Right cardiac atrium (tissue), 5 donors: ENCODE data around the gene AFAP1. TPM values are rescaled to one million over a fixed set of nuclear protein-coding genes. Genes with fewer than 3 reads are reported as not detected.

Experiments used
- ATAC-seq, 2 donors: fragments of 200-7000 bp; cut with Tn5 transposase; one replicate each; pipeline versions ENCODE4 v1.8.0 to v1.9.1; 2020; ENCODE audit warnings: moderate library complexity in 2 of 2, mild to moderate bottlenecking in 1 of 2
- DNase-seq, 3 donors: peaks; one replicate each; pipeline ENCODE4 v3.0.0-alpha.2; 2020
- H3K27ac ChIP-seq: one replicate; pipeline ENCODE4 v1.5.1; 2013; ENCODE audit warnings: mild to moderate bottlenecking, low read length, control low read depth, moderate library complexity
- H3K27me3 ChIP-seq: one replicate; pipeline ENCODE4 v1.6.1; 2013; ENCODE audit not compliant: control insufficient read depth, insufficient read depth
- H3K4me1 ChIP-seq: one replicate; pipeline ENCODE4 v1.6.1; 2013; ENCODE audit warnings: low read length; ENCODE audit not compliant: control insufficient read depth, insufficient read depth
- H3K4me3 ChIP-seq: one replicate; pipeline ENCODE4 v1.5.1; 2013; ENCODE audit warnings: low read length, control low read depth
- H3K9me3 ChIP-seq: one replicate; pipeline ENCODE4 v1.6.1; 2013; ENCODE audit warnings: low read length; ENCODE audit not compliant: control insufficient read depth
- WGBS: extraction: QIAGEN DNeasy Blood & Tissue Kit; methylation state at CpG from one replicate; pipeline ENCODE4 v1.1.7; 2013; 5-methylcytosine and 5-hydroxymethylcytosine counted together
- intact Hi-C, 4 donors: fragments of 100-400 bp; cut with DNase I; formaldehyde crosslinking; loops; one replicate each; pipeline versions ENCODE4 v1.11.0 to v1.14.0; 2022 to 2023
- polyA plus RNA-seq: library from polyadenylated mRNA; stranded (reverse); fragments of 200-250 nt; gene quantifications from one replicate; pipeline ENCODE4 v1.2.3, GENCODE V29; 2013
- total RNA-seq, 4 donors: library from RNA; stranded (reverse); fragmentation: NEBNext Ultra II Directional; extraction: Animal tissue kit (Norgen Biotek cat#: 25700); gene quantifications; one replicate each; pipeline ENCODE4 v1.2.1, GENCODE V29; 2021
- donor health status: healthy with polysubstance abuse.
- donor health status: DM: no; HTN: yes; CAD: no.
- donor health status: DM: no; HTN: no; CAD: no.
- donor health status: DM: no; HTN: yes; CAD: no; lungs with severe emphysema.
- donor health status: DM: yes; HTN: yes; CAD: no.

The AFAP1 gene
- total and polyA plus RNA-seq, 5 donors, result 7.8 to 43.6 (median 25.4) TPM

- no peak for ATAC-seq
- Histone ChIP-seq H3K9me3 (no peaks in the 10 kb centered on the region), H3K27me3 (no peaks in the 10 kb centered on the region), H3K4me1 (no peaks in the 10 kb centered on the region), H3K4me3 (no peak overlapping the region), H3K27ac (no peak overlapping the region)
- peak in 2 of 3 donors; percentile 10 to 28 for DNase-seq
- intact Hi-C loops, result loop anchor here in 2 of 4 donors (10.0 kb wide), 1 partner anchor 516 kb away; the partner anchor contains the start of gene SORCS2 (in 2 of the 2)
- 87% methylated on average over 21 of the region's 21 CpGs for WGBS
Observed at GRCh38 chr4:7710576-7711306, 228.9 kb downstream of the AFAP1 start.

- ATAC-seq (no peak), DNase-seq (peak in 1 of 3 donors; percentile 37)
- Histone ChIP-seq H3K27ac (no peak overlapping the region), H3K4me3 (no peak overlapping the region), H3K27me3 (no peaks in the 10 kb centered on the region), H3K9me3 (no peaks in the 10 kb centered on the region), H3K4me1 (no peaks in the 10 kb centered on the region)
- intact Hi-C loops, result loop anchor here in 2 of 4 donors (10.0 kb wide), 1 partner anchor 515 kb away; the partner anchor contains the start of gene SORCS2 (in 2 of the 2)
- 91% methylated on average over 11 of the region's 11 CpGs for WGBS
Observed at GRCh38 chr4:7710126-7710525, 229.5 kb downstream of the AFAP1 start.

GRCh38 chr4:7709431-7709830 is 230.2 kb downstream of the AFAP1 start:
- no peak overlapping the region for H3K27ac ChIP-seq
- H3K4me1 ChIP-seq, result no peaks in the 10 kb centered on the region
- WGBS, result 89% methylated on average over 6 of the region's 6 CpGs
- intact Hi-C loops, result no loop called here
- peak in 1 of 3 donors; percentile 14 for DNase-seq
- no peaks in the 10 kb centered on the region for H3K9me3 ChIP-seq
- ATAC-seq, result no peak
- H3K27me3 ChIP-seq, result no peaks in the 10 kb centered on the region
- no peak overlapping the region for H3K4me3 ChIP-seq

- no peaks in the 10 kb centered on the region for H3K4me1 ChIP-seq
- intact Hi-C loops, result no loop called here
- H3K4me3 ChIP-seq, result no peak overlapping the region
- H3K27me3 ChIP-seq, result no peaks in the 10 kb centered on the region
- DNase-seq, result peak in 1 of 3 donors; percentile 44
- ATAC-seq, result no peak
- WGBS, result 68% methylated on average over 15 of the region's 15 CpGs
- no peaks in the 10 kb centered on the region for H3K9me3 ChIP-seq
- no peak overlapping the region for H3K27ac ChIP-seq
Observed at GRCh38 chr4:7708981-7709380, 230.7 kb downstream of the AFAP1 start.

Other genes starting within 250 kb of the AFAP1 start
- gene ABLIM2, start 219.0 kb upstream of the AFAP1 start, total RNA-seq, result 10 to 100 TPM in 2 of 4 donors, 1 to 10 TPM in 2; 6.2 to 17.4 (median 9.6) TPM
- gene ABLIM2, start 219.0 kb upstream of the AFAP1 start, polyA plus RNA-seq, result 4.2 TPM